Esophagus squamous epithelium (tissue), 5 donors: ENCODE measurements around the gene FCRL4. TPM values are rescaled to one million over a fixed set of nuclear protein-coding genes. Genes with fewer than 3 reads are reported as not detected.

Source experiments
- DNase-seq: peaks from one replicate; lab custom pipeline; 2025; lab: John Stamatoyannopoulos, UW
- H3K27ac ChIP-seq, 4 donors: fragments of 200-600 bp; sonication (generic); one replicate each; pipeline ENCODE4 v1.5.1; 2016 to 2019; ENCODE audit warnings: mild to moderate bottlenecking in 1 of 4
- H3K27me3 ChIP-seq, 4 donors: fragments of 200-600 bp; sonication (generic); 1 replicate in 3 of 4; 2 replicates in 1 of 4; pipeline versions ENCODE4 v1.5.1 to v1.6.0; 2017 to 2021; ENCODE audit warnings: antibody characterized with exemption in 1 of 4
- H3K36me3 ChIP-seq, 3 donors: fragments of 200-600 bp; sonication (generic); one replicate each; pipeline ENCODE4 v1.5.1; 2016 to 2019
- H3K4me1 ChIP-seq, 3 donors: fragments of 200-600 bp; sonication (generic); one replicate each; pipeline ENCODE4 v1.5.1; 2017 to 2019
- H3K4me3 ChIP-seq, 4 donors: fragments of 200-600 bp; sonication (generic); 1 replicate in 3 of 4; 2 replicates in 1 of 4; pipeline ENCODE4 v1.5.1; 2016 to 2019; ENCODE audit warnings: mild to moderate bottlenecking in 2 of 4, moderate library complexity in 1 of 4
- H3K9me3 ChIP-seq, 3 donors: fragments of 200-600 bp; sonication (generic); one replicate each; pipeline ENCODE4 v1.5.1; 2016 to 2019
- CTCF ChIP-seq, 6 experiments: fragments of 450-650 bp in 4 of 6; fragments of 200-600 bp in 2 of 6; sonication (generic) in 2 of 6; IDR thresholded peaks; one replicate each; pipeline ENCODE4 v1.5.1; 2016 to 2019; ENCODE audit warnings: antibody characterized with exemption in 6 of 6, mild to moderate bottlenecking in 4 of 6, moderate library complexity in 4 of 6
- POLR2A ChIP-seq, 4 donors: fragments of 450-650 bp; IDR thresholded peaks; one replicate each; pipeline ENCODE4 v1.6.1; 2017; ENCODE audit warnings: antibody characterized with exemption in 4 of 4, mild to moderate bottlenecking in 4 of 4, moderate library complexity in 3 of 4
- WGBS, 2 donors: methylation state at CpG; one replicate each; pipeline ENCODE4 v1.1.5; 2018; 5-methylcytosine and 5-hydroxymethylcytosine counted together
- intact Hi-C: fragments of 100-400 bp; cut with DNase I; formaldehyde crosslinking; loops from one replicate; pipeline ENCODE4 v1.15.0; 2022
- total RNA-seq, 4 donors: library from RNA; depleted of rRNA; stranded (reverse); fragments of >200 nt; gene quantifications; one replicate each; pipeline ENCODE4 v1.1.0, GENCODE V29; 2016
- donor health status: DM: yes; HTN: yes; CAD: no.

The FCRL4 gene
- total RNA-seq, 4 donors from 2014 or later, result not detected

GRCh38 chr1:157626099-157626498 is 28.2 kb upstream of the FCRL4 start:
- Histone ChIP-seq H3K27me3 (peaks cover 0 to 7% (median 0%) of the 10 kb centered on the region in 4 donors), H3K27ac (no peak overlapping the region), H3K4me3 (no peak overlapping the region), H3K9me3 (no peaks in the 10 kb centered on the region), H3K36me3 (no peaks in the 10 kb centered on the region), H3K4me1 (no peaks in the 10 kb centered on the region)
- TF ChIP-seq POLR2A (IDR thresholded peaks at IDR 0.05) (no peak), CTCF (IDR thresholded peaks at IDR 0.05) (peak in 1 of 6 experiments; percentile 14)
- 29 to 30% methylated on average over 2 of the region's 2 CpGs for WGBS, 2 donors
- intact Hi-C loops, result no loop called here
- DNase-seq, result no peak

- 86% methylated on average over 1 of the region's 2 CpGs; no CpG with 5 or more reads in 1 of the 2 donors for WGBS, 2 donors
- intact Hi-C loops, result no loop called here
- Histone ChIP-seq H3K4me3 (no peak overlapping the region), H3K27ac (no peak overlapping the region), H3K36me3 (no peaks in the 10 kb centered on the region), H3K4me1 (no peaks in the 10 kb centered on the region), H3K27me3 (peaks cover 0 to 7% (median 0%) of the 10 kb centered on the region in 4 donors), H3K9me3 (no peaks in the 10 kb centered on the region)
- TF ChIP-seq CTCF (IDR thresholded peaks at IDR 0.05), result no peak
- no peak for TF ChIP-seq POLR2A (IDR thresholded peaks at IDR 0.05)
- DNase-seq, result no peak
Observed at GRCh38 chr1:157624471-157624870, 26.6 kb upstream of the FCRL4 start.

- intact Hi-C loops, result no loop called here
- Histone ChIP-seq H3K27me3 (peaks cover 0 to 7% (median 0%) of the 10 kb centered on the region in 4 donors), H3K36me3 (no peaks in the 10 kb centered on the region), H3K4me3 (no peak overlapping the region), H3K4me1 (no peaks in the 10 kb centered on the region), H3K27ac (no peak overlapping the region), H3K9me3 (no peaks in the 10 kb centered on the region)
- TF ChIP-seq CTCF (IDR thresholded peaks at IDR 0.05) (no peak), POLR2A (IDR thresholded peaks at IDR 0.05) (no peak)
- 90% methylated on average over 5 of the region's 5 CpGs for WGBS, 2 donors
- DNase-seq, result no peak
Observed at GRCh38 chr1:157622471-157622870, 24.6 kb upstream of the FCRL4 start.

- DNase-seq, result no peak
- intact Hi-C loops, result no loop called here
- no peaks in the 10 kb centered on the region for H3K27me3 ChIP-seq
- no peak overlapping the region for H3K27ac ChIP-seq
- no peaks in the 10 kb centered on the region for H3K9me3 ChIP-seq
- no peaks in the 10 kb centered on the region for H3K36me3 ChIP-seq
- H3K4me3 ChIP-seq, result no peak overlapping the region
- TF ChIP-seq CTCF (IDR thresholded peaks at IDR 0.05) (no peak), POLR2A (IDR thresholded peaks at IDR 0.05) (no peak)
- WGBS, 2 donors, result 71 to 85% methylated on average over 3 of the region's 3 CpGs
- H3K4me1 ChIP-seq, result no peaks in the 10 kb centered on the region
Observed at GRCh38 chr1:157618190-157618589, 20.3 kb upstream of the FCRL4 start.

GRCh38 chr1:157600236-157600635 is 2.4 kb upstream of the FCRL4 start:
- no peak overlapping the region for H3K4me3 ChIP-seq
- no peak overlapping the region for H3K27ac ChIP-seq
- no peaks in the 10 kb centered on the region for H3K27me3 ChIP-seq
- DNase-seq, result no peak
- TF ChIP-seq POLR2A (IDR thresholded peaks at IDR 0.05) (no peak), CTCF (IDR thresholded peaks at IDR 0.05) (no peak)
- H3K36me3 ChIP-seq, result no peaks in the 10 kb centered on the region
- WGBS, 2 donors, result 45 to 53% methylated on average over 1 of the region's 1 CpG
- H3K4me1 ChIP-seq, result no peaks in the 10 kb centered on the region
- no peaks in the 10 kb centered on the region for H3K9me3 ChIP-seq
- intact Hi-C loops, result no loop called here
